HepG2 (cell line): ENCODE measurements around the gene ZNF503. TPM values are rescaled to one million over a fixed set of nuclear protein-coding genes. Genes with fewer than 3 reads are reported as not detected.

Source experiments
- ATAC-seq: fragments of 200-7000 bp; cut with Tn5 transposase; 3 replicates; pipeline ENCODE4 v1.9.1; 2020; ENCODE audit warnings: mild to moderate bottlenecking, moderate library complexity
- BruUV-seq: library from RNA; stranded (reverse); fragments of 400-500 nt; replicated peaks from 2 replicates; lab custom pipeline; 2021; lab: Mats Ljungman, UMichigan
- CTCF ChIA-PET: fragments of 300-600 bp; formaldehyde crosslinking; extraction: SDS; loops from one replicate; lab custom pipeline; 2021; ENCODE audit warnings: low total read pairs, inconsistent platforms, low intra/inter-chr PET ratio; lab: Yijun Ruan, JAX
- POLR2A ChIA-PET: fragments of 350-600 bp; sonication (Branson Sonifier 250); formaldehyde crosslinking; loops from one replicate; lab custom pipeline; 2020; ENCODE audit warnings: antibody characterized with exemption, inconsistent platforms; lab: Yijun Ruan, JAX
- DNase-seq: peaks from one replicate; pipeline ENCODE4 v3.0.0-alpha.2; 2015; ENCODE audit warnings: low spot score
- FAIRE-seq: peaks from 3 replicates; lab custom pipeline; 2011; peaks lifted over from hg19 to GRCh38; lab: Jason Lieb, UNC
- H2AFZ ChIP-seq: one replicate; pipeline ENCODE4 v1.6.1; 2011; ENCODE audit warnings: low read length, inconsistent platforms
- H3K27ac ChIP-seq: fragments of 300-600 bp; 3 replicates; pipeline ENCODE4 v1.8.0; 2011; ENCODE audit warnings: mixed run types, mild to moderate bottlenecking, mixed read lengths, low read length, inconsistent platforms; ENCODE audit not compliant: insufficient read depth; ENCODE audit errors: extremely low read length
- H3K27me3 ChIP-seq, 2 experiments: fragments of 200-600 bp in 1 of 2; 2 replicates in 1 of 2; 3 replicates in 1 of 2; pipeline versions ENCODE4 v1.6.0 to v1.8.0; 2011; ENCODE audit warnings: low read length in 2 of 2, mild to moderate bottlenecking in 2 of 2, moderate library complexity in 2 of 2, inconsistent platforms in 1 of 2; ENCODE audit not compliant: insufficient read depth in 2 of 2, control insufficient read depth in 1 of 2
- H3K36me3 ChIP-seq, 2 experiments: fragments of 200-600 bp in 1 of 2; replicated peaks in 1 of 2; 2 replicates in 1 of 2; 3 replicates in 1 of 2; pipeline versions ENCODE4 v1.5.1 to v1.8.0; 2011; ENCODE audit warnings: low read length in 2 of 2, inconsistent platforms in 1 of 2; ENCODE audit not compliant: insufficient read depth in 2 of 2, control insufficient read depth in 1 of 2
- H3K4me1 ChIP-seq: 2 replicates; pipeline ENCODE4 v1.5.1; 2012; ENCODE audit warnings: low read length, inconsistent platforms; ENCODE audit not compliant: insufficient read depth
- H3K4me2 ChIP-seq: 2 replicates; pipeline ENCODE4 v1.6.0; 2011; ENCODE audit warnings: low read depth, low read length, inconsistent platforms
- H3K4me3 ChIP-seq, 3 experiments: fragments of 200-600 bp in 1 of 3; sonication (generic), shearing (Covaris generic) in 1 of 3; replicated peaks in 1 of 3; 2 replicates each; pipeline ENCODE4 v1.5.1; 2011 to 2016; ENCODE audit warnings: low read length in 3 of 3, inconsistent platforms in 2 of 3, low read depth in 2 of 3, mild to moderate bottlenecking in 2 of 3, control low read depth in 1 of 3, mixed read lengths in 1 of 3; ENCODE audit not compliant: insufficient read depth in 1 of 3
- H3K79me2 ChIP-seq: one replicate; pipeline ENCODE4 v1.6.1; 2011; ENCODE audit warnings: low read length, inconsistent platforms; ENCODE audit not compliant: insufficient read depth
- H3K9ac ChIP-seq: 2 replicates; pipeline ENCODE4 v1.6.0; 2011; ENCODE audit warnings: mild to moderate bottlenecking, low read depth, low read length, inconsistent platforms; ENCODE audit not compliant: insufficient read depth
- H3K9me3 ChIP-seq: 2 replicates; pipeline ENCODE4 v1.5.1; 2012; ENCODE audit warnings: mild to moderate bottlenecking, low read length
- H4K20me1 ChIP-seq: 2 replicates; pipeline ENCODE4 v1.6.0; 2011; ENCODE audit warnings: inconsistent platforms, mild to moderate bottlenecking, low read length, moderate library complexity; ENCODE audit not compliant: insufficient read depth
- CENPBD1 ChIP-seq: sonication (generic); formaldehyde crosslinking; IDR thresholded peaks from 2 replicates; pipeline ENCODE4 v1.8.0; 2022; ENCODE audit warnings: missing genetic modification reagents, low read depth, mild to moderate bottlenecking, borderline replicate concordance
- FOXP1 ChIP-seq, 2 experiments: fragments of 450-650 bp in 1 of 2; IDR thresholded peaks; 2 replicates each; pipeline ENCODE4 v1.6.1; 2017 to 2018; ENCODE audit warnings: antibody characterized with exemption in 1 of 2
- HNF4A ChIP-seq: sonication (generic); formaldehyde crosslinking; IDR thresholded peaks from 2 replicates; pipeline ENCODE4 v1.4.0; 2020; ENCODE audit warnings: missing genetic modification reagents
- KDM2A ChIP-seq: sonication (generic); formaldehyde crosslinking; IDR thresholded peaks from 2 replicates; pipeline ENCODE4 v1.4.0; 2020; ENCODE audit warnings: low read depth, missing genetic modification reagents, borderline replicate concordance
- MYNN ChIP-seq: sonication (generic); formaldehyde crosslinking; IDR thresholded peaks from 2 replicates; pipeline ENCODE4 v1.4.0; 2020; ENCODE audit warnings: mild to moderate bottlenecking, low read depth, missing genetic modification reagents
- SIX1 ChIP-seq: sonication (generic); formaldehyde crosslinking; IDR thresholded peaks from 2 replicates; pipeline ENCODE4 v1.4.0; 2020; ENCODE audit warnings: missing genetic modification reagents, borderline replicate concordance
- SMAD1 ChIP-seq: sonication (generic); formaldehyde crosslinking; IDR thresholded peaks from 2 replicates; pipeline ENCODE4 v1.4.0; 2020; ENCODE audit warnings: missing genetic modification reagents, low read depth, mild to moderate bottlenecking, borderline replicate concordance
- WIZ ChIP-seq: sonication (generic); formaldehyde crosslinking; IDR thresholded peaks from 2 replicates; pipeline ENCODE4 v1.5.1; 2020; ENCODE audit warnings: mild to moderate bottlenecking, missing genetic modification reagents
- ZBTB14 ChIP-seq: sonication (generic); formaldehyde crosslinking; IDR thresholded peaks from 2 replicates; pipeline ENCODE4 v1.4.0; 2020; ENCODE audit warnings: missing genetic modification reagents
- ZNF337 ChIP-seq: sonication (generic); formaldehyde crosslinking; IDR thresholded peaks from 2 replicates; pipeline ENCODE4 v1.5.1; 2020; ENCODE audit warnings: missing genetic modification reagents, low read depth, mild to moderate bottlenecking, borderline replicate concordance
- ZNF530 ChIP-seq: sonication (generic); formaldehyde crosslinking; IDR thresholded peaks from 2 replicates; pipeline ENCODE4 v1.5.0; 2020; ENCODE audit warnings: low read depth, mild to moderate bottlenecking, missing genetic modification reagents
- ZNF619 ChIP-seq: sonication (generic); formaldehyde crosslinking; IDR thresholded peaks from 2 replicates; pipeline ENCODE4 v1.4.0; 2020; ENCODE audit warnings: mild to moderate bottlenecking, missing genetic modification reagents
- ZNF652 ChIP-seq: IDR thresholded peaks from 2 replicates; pipeline ENCODE4 v1.6.1; 2016; ENCODE audit warnings: low read depth, borderline replicate concordance
- ZNF775 ChIP-seq: sonication (generic); formaldehyde crosslinking; IDR thresholded peaks from 2 replicates; pipeline ENCODE4 v1.4.0; 2020; ENCODE audit warnings: missing genetic modification reagents, mild to moderate bottlenecking, moderate library complexity, borderline replicate concordance
- WGBS: methylation state at CpG from one replicate; pipeline ENCODE4 v1.1.6; 2017; ENCODE audit warnings: low lambda C conversion rate; 5-methylcytosine and 5-hydroxymethylcytosine counted together
- in situ Hi-C: cut with HindIII; loops from 2 replicates; pipeline ENCODE4 v1.10.0; 2017; ENCODE audit warnings: low pct_unique_long_range_greater_than_20kb; ENCODE audit not compliant: extremely low pct_ligation_motif_present
- intact Hi-C: fragments of 100-400 bp; cut with micrococcal nuclease; formaldehyde crosslinking; loops from one replicate; pipeline ENCODE4 v1.10.0; 2022; ENCODE audit not compliant: unreplicated experiment
- polyA plus RNA-seq, 8 experiments: library from polyadenylated mRNA; depleted of rRNA in 3 of 8; stranded (reverse) in 7 of 8; unstranded in 1 of 8; fragments of >200 nt; fragmentation: Illumina TruSeq in 4 of 8; extraction: Trizol in 4 of 8; gene quantifications; 2 replicates each; pipeline versions ENCODE4 v1.2.1 to v1.2.3, GENCODE V29; 2011 to 2016; ENCODE audit warnings: low read depth in 4 of 8, missing spikeins in 1 of 8, mixed read lengths in 1 of 8; ENCODE audit not compliant: insufficient read depth in 1 of 8
- total RNA-seq, 5 experiments: library from RNA; depleted of rRNA; stranded (reverse); fragments of >200 nt; fragmentation: Illumina TruSeq; extraction: Trizol; gene quantifications; 2 replicates each; pipeline ENCODE4 v1.2.3, GENCODE V29; 2016; ENCODE audit warnings: low read depth in 1 of 5
- TF ChIP-seq, protein P1 (sequence below): sonication (generic); formaldehyde crosslinking; IDR thresholded peaks from 2 replicates; pipeline ENCODE4 v1.8.0; 2022; ENCODE audit warnings: mild to moderate bottlenecking, missing genetic modification reagents, moderate library complexity

ZNF503 gene
- total and polyA plus RNA-seq, 2 of the 13 experiments (the other 11 are each of a cell fraction or from before 2014, with no cell fraction given), result 2.7 to 8.3 TPM

- Histone ChIP-seq H3K79me2 (peaks cover 9% of the 10 kb centered on the region), H4K20me1 (no peaks in the 10 kb centered on the region), H3K27me3 (no peaks in the 10 kb centered on the region), H3K4me3 (no peak overlapping the region), H2AFZ (no peak overlapping the region), H3K9ac (no peak overlapping the region), H3K36me3 (peaks cover 4 to 9% of the 10 kb centered on the region in 2 experiments; a peak in 4 of 5 replicates), H3K9me3 (peaks cover 28% of the 10 kb centered on the region), H3K27ac (peak overlapping the region; percentile 6), H3K4me1 (peaks cover 58% of the 10 kb centered on the region), H3K4me2 (0 out of 2 replicates have a peak overlapping the region, but pooled peaks have one; percentile 2)
- TF ChIP-seq SMAD1, result no peak
- TF ChIP-seq ZBTB14, result no peak
- peak; percentile 71; the same call in 1 of the 2 replicates for TF ChIP-seq ZNF652 (CRISPR knock-in tag)
- TF ChIP-seq HNF4A (CRISPR knock-in tag), result peak; percentile 62
- TF ChIP-seq ZNF619 (CRISPR knock-in tag), result no peak
- TF ChIP-seq FOXP1 (IDR thresholded peaks at IDR 0.05), result no peak
- TF ChIP-seq FOXP1 (CRISPR knock-in tag; IDR thresholded peaks at IDR 0.05), result 0 out of 2 replicates have a peak, but pooled peaks have one; percentile 9
- in situ Hi-C loops (no loop called here), intact Hi-C loops (no loop called here)
- DNase-seq (no peak), FAIRE-seq (peak; percentile 66), ATAC-seq (no peak; the same call in 2 of the 3 replicates)
- ChIA-PET POLR2A (interaction anchor here (0.6 to 2.7 kb wide), 2 partner anchors 10 to 11 kb away, joined by 3 to 28 read pairs; partner anchors contain the start of gene LRMDA), CTCF (no interaction called here)
- no TSS peak for BruUV-seq
These were observed 40.1 kb upstream of the ZNF503 start for GRCh38 chr10:75441682-75442081.

DNA sequence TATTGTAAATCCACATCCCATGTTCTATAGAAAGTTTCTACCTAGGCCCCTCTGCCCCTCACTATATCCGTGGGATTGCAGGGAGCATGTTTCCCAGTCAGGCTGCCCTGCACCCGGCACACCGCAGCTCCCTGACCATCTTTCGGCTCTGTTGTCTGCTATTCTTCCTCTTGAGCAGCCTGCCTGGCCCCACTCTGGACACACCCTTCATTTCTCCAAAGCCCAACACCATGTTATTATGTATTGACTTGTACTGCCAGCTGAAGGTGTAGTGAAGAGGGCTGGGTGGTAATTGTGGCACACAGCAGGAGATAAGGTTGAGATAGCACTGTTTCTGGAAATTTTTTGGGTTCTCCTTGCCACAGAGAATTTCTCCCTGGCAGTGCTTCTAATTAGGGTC, 39.6 kb upstream of the ZNF503 start:
- CTCF ChIA-PET, result no interaction called here
- in situ Hi-C loops, result no loop called here
- H3K4me1 ChIP-seq, result peaks cover 63% of the 10 kb centered on the region
- TF ChIP-seq MYNN (CRISPR knock-in tag), result no peak
- no peak for TF ChIP-seq ZNF337 (CRISPR knock-in tag)
- no peak for TF ChIP-seq ZNF775 (CRISPR knock-in tag)
- no peak for TF ChIP-seq SIX1 (CRISPR knock-in tag)
- TF ChIP-seq KDM2A (CRISPR knock-in tag), result no peak
- no peak for TF ChIP-seq WIZ (CRISPR knock-in tag)
- TF ChIP-seq, protein P1, sequence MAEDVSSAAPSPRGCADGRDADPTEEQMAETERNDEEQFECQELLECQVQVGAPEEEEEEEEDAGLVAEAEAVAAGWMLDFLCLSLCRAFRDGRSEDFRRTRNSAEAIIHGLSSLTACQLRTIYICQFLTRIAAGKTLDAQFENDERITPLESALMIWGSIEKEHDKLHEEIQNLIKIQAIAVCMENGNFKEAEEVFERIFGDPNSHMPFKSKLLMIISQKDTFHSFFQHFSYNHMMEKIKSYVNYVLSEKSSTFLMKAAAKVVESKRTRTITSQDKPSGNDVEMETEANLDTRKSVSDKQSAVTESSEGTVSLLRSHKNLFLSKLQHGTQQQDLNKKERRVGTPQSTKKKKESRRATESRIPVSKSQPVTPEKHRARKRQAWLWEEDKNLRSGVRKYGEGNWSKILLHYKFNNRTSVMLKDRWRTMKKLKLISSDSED (CRISPR knock-in tag), result no peak
- TF ChIP-seq ZNF530 (CRISPR knock-in tag), result no peak
- TF ChIP-seq CENPBD1, result no peak

More for the DNA sequence above, 39.6 kb upstream of the ZNF503 start:
- ATAC-seq, result no peak
- no peak overlapping the region for H3K4me2 ChIP-seq
- POLR2A ChIA-PET, result interaction anchor here (0.6 to 2.7 kb wide), 2 partner anchors 10 to 11 kb away, joined by 3 to 28 read pairs; partner anchors contain the start of gene LRMDA
- H3K27me3 ChIP-seq, result no peaks in the 10 kb centered on the region
- FAIRE-seq, result no peak
- H3K36me3 ChIP-seq, result peaks cover 4 to 6% of the 10 kb centered on the region in 2 experiments; a peak in 4 of 5 replicates
- no peak overlapping the region for H3K9ac ChIP-seq
- intact Hi-C loops, result no loop called here
- DNase-seq, result no peak
- no TSS peak for BruUV-seq
- H3K79me2 ChIP-seq, result peaks cover 9% of the 10 kb centered on the region
- no peak overlapping the region for H2AFZ ChIP-seq
- no peak overlapping the region for H3K4me3 ChIP-seq
- 94% methylated on average over 4 of the region's 4 CpGs for WGBS
- peak overlapping the region; percentile 6 for H3K27ac ChIP-seq
- H3K9me3 ChIP-seq, result peaks cover 23% of the 10 kb centered on the region
- H4K20me1 ChIP-seq, result no peaks in the 10 kb centered on the region
